SK-N-SH (cell line): ENCODE measurements around the gene RABGAP1L. TPM values are rescaled to one million over a fixed set of nuclear protein-coding genes. Genes with fewer than 3 reads are reported as not detected.

Experiments used
- CTCF ChIA-PET: fragments of 300-600, 350-600 bp; formaldehyde crosslinking; extraction: SDS; loops from one replicate; lab custom pipeline; 2021; lab: Yijun Ruan, JAX
- POLR2A ChIA-PET: fragments of 350-600 bp; sonication (Branson Sonifier 250); formaldehyde crosslinking; extraction: SDS; loops from one replicate; lab custom pipeline; 2020; ENCODE audit warnings: antibody characterized with exemption, inconsistent platforms; lab: Yijun Ruan, JAX
- DNase-seq: peaks from one replicate; pipeline ENCODE4 v3.0.0; 2012
- H2AFZ ChIP-seq: fragments of 200-600 bp; sonication (generic); 2 replicates; pipeline ENCODE4 v1.8.1; 2016; ENCODE audit warnings: antibody characterized with exemption, mild to moderate bottlenecking, low read depth
- H3F3A ChIP-seq: fragments of 200-600 bp; sonication (generic); replicated peaks from 2 replicates; pipeline ENCODE3; 2016; ENCODE audit warnings: antibody characterized with exemption, mild to moderate bottlenecking; ENCODE audit not compliant: insufficient read depth
- H3K27ac ChIP-seq, 2 experiments: fragments of 200-500 bp in 1 of 2; fragments of 200-600 bp in 1 of 2; sonication (Bioruptor generic) in 1 of 2; sonication (generic), shearing (Covaris generic) in 1 of 2; 2 replicates each; pipeline versions ENCODE4 v1.5.1 to v1.6.1; 2014 to 2016; ENCODE audit warnings: low read depth in 2 of 2, inconsistent platforms in 1 of 2, low read length in 1 of 2, mild to moderate bottlenecking in 1 of 2, mixed read lengths in 1 of 2
- H3K27me3 ChIP-seq: fragments of 200-600 bp; sonication (generic), shearing (Covaris generic); 2 replicates; pipeline ENCODE4 v1.6.1; 2016; ENCODE audit warnings: mixed run types; ENCODE audit not compliant: insufficient read depth
- H3K36me3 ChIP-seq, 2 experiments: fragments of 200-500 bp in 1 of 2; fragments of 200-600 bp in 1 of 2; sonication (Bioruptor generic) in 1 of 2; sonication (generic) in 1 of 2; replicated peaks in 1 of 2; 2 replicates each; pipeline versions ENCODE3 to v1.5.1; 2014 to 2016; ENCODE audit warnings: low read length in 1 of 2, mild to moderate bottlenecking in 1 of 2; ENCODE audit not compliant: insufficient read depth in 2 of 2, control insufficient read depth in 1 of 2
- H3K4me1 ChIP-seq, 2 experiments: fragments of 200-500 bp in 1 of 2; fragments of 200-600 bp in 1 of 2; sonication (Bioruptor generic) in 1 of 2; sonication (generic), shearing (Covaris generic) in 1 of 2; 2 replicates each; pipeline versions ENCODE4 v1.5.1 to v1.6.1; 2014 to 2016; ENCODE audit warnings: low read depth in 1 of 2, low read length in 1 of 2, mixed run types in 1 of 2; ENCODE audit not compliant: insufficient read depth in 2 of 2, control insufficient read depth in 1 of 2
- H3K4me2 ChIP-seq: fragments of 200-600 bp; sonication (generic), shearing (Covaris generic); 2 replicates; pipeline ENCODE4 v1.6.1; 2017; ENCODE audit warnings: mixed run types
- H3K4me3 ChIP-seq, 2 experiments: fragments of 200-500 bp in 1 of 2; fragments of 200-600 bp in 1 of 2; sonication (Bioruptor generic) in 1 of 2; sonication (generic), shearing (Covaris generic) in 1 of 2; 2 replicates each; pipeline versions ENCODE4 v1.5.1 to v1.8.1; 2014 to 2016; ENCODE audit warnings: low read depth in 2 of 2, inconsistent platforms in 1 of 2, low read length in 1 of 2, mild to moderate bottlenecking in 1 of 2, mixed read lengths in 1 of 2, moderate library complexity in 1 of 2
- H3K79me2 ChIP-seq: fragments of 200-600 bp; sonication (generic); 2 replicates; pipeline ENCODE4 v1.8.1; 2017; ENCODE audit warnings: mild to moderate bottlenecking; ENCODE audit not compliant: insufficient read depth
- H3K9ac ChIP-seq: fragments of 200-600 bp; sonication (generic); 2 replicates; pipeline ENCODE4 v1.6.1; 2017; ENCODE audit warnings: mixed run types
- H3K9me2 ChIP-seq: fragments of 200-600 bp; sonication (generic); 2 replicates; pipeline ENCODE4 v1.6.1; 2017; ENCODE audit warnings: mixed run types
- H3K9me3 ChIP-seq: fragments of 200-600 bp; sonication (generic); 2 replicates; pipeline ENCODE4 v1.6.1; 2017; ENCODE audit warnings: mixed run types, mild to moderate bottlenecking, moderate library complexity
- H4K20me1 ChIP-seq: fragments of 200-600 bp; sonication (generic); 2 replicates; pipeline ENCODE4 v1.6.1; 2017; ENCODE audit warnings: mild to moderate bottlenecking, mixed run types; ENCODE audit not compliant: insufficient read depth
- CHD2 ChIP-seq: fragments of 150-350 bp; IDR thresholded peaks from 2 replicates; pipeline ENCODE4 v1.6.1; 2018; ENCODE audit warnings: low read length; ENCODE audit not compliant: partially characterized antibody
- ELF1 ChIP-seq: IDR thresholded peaks from 2 replicates; pipeline ENCODE4 v1.4.0; 2012
- EP300 ChIP-seq, 2 experiments: IDR thresholded peaks; 2 replicates each; pipeline versions ENCODE4 v1.4.0 to v1.6.1; 2012; ENCODE audit warnings: borderline replicate concordance in 1 of 2, low read depth in 1 of 2, low read length in 1 of 2
- FOSL2 ChIP-seq: IDR thresholded peaks from 2 replicates; pipeline ENCODE4 v1.4.0; 2012; ENCODE audit warnings: low read depth, mild to moderate bottlenecking, moderate library complexity, borderline replicate concordance
- FOXJ3 ChIP-seq: sonication (generic); formaldehyde crosslinking; IDR thresholded peaks from 2 replicates; pipeline ENCODE4 v1.5.1; 2020; ENCODE audit warnings: mild to moderate bottlenecking, missing genetic modification reagents
- NFIC ChIP-seq: IDR thresholded peaks from 2 replicates; pipeline ENCODE4 v1.4.0; 2012; ENCODE audit warnings: borderline replicate concordance
- RAD21 ChIP-seq: IDR thresholded peaks from 2 replicates; pipeline ENCODE4 v1.6.1; 2012; ENCODE audit warnings: mild to moderate bottlenecking, low read length
- SIN3A ChIP-seq: IDR thresholded peaks from 2 replicates; pipeline ENCODE4 v1.6.1; 2012; ENCODE audit warnings: low read depth, mild to moderate bottlenecking, low read length, moderate library complexity, borderline replicate concordance
- TAF1 ChIP-seq: IDR thresholded peaks from 2 replicates; pipeline ENCODE4 v1.6.1; 2012; ENCODE audit warnings: low read depth, mild to moderate bottlenecking, low read length, moderate library complexity, borderline replicate concordance
- YY1 ChIP-seq: IDR thresholded peaks from 2 replicates; pipeline ENCODE4 v1.4.0; 2012; ENCODE audit warnings: low read depth, mild to moderate bottlenecking
- WGBS: methylation state at CpG from one replicate; pipeline ENCODE4 v1.1.6; 2017; ENCODE audit warnings: low lambda C conversion rate; 5-methylcytosine and 5-hydroxymethylcytosine counted together
- polyA plus RNA-seq, 3 experiments: library from polyadenylated mRNA; depleted of rRNA; stranded (reverse); fragments of >200 nt; gene quantifications; 2 replicates each; pipeline ENCODE4 v1.2.3, GENCODE V29; 2012
- TF ChIP-seq, protein P1 (sequence below): fragments of 150-350 bp; IDR thresholded peaks from 2 replicates; pipeline ENCODE4 v1.6.1; 2016; ENCODE audit warnings: mild to moderate bottlenecking, low read depth, low read length
- TF ChIP-seq, protein P2 (sequence below): IDR thresholded peaks from 2 replicates; pipeline ENCODE4 v1.4.0; 2012; ENCODE audit warnings: low read depth
- TF ChIP-seq, protein P3 (sequence below): fragments of 200-600 bp; sonication (generic); IDR thresholded peaks from 2 replicates; pipeline ENCODE4 v1.6.1; 2017; ENCODE audit warnings: antibody characterized with exemption, mild to moderate bottlenecking, moderate library complexity

The RABGAP1L gene
- polyA plus RNA-seq, 1 of the 3 experiments (the other 2 are of a cell fraction) = 7.2 TPM

DNA sequence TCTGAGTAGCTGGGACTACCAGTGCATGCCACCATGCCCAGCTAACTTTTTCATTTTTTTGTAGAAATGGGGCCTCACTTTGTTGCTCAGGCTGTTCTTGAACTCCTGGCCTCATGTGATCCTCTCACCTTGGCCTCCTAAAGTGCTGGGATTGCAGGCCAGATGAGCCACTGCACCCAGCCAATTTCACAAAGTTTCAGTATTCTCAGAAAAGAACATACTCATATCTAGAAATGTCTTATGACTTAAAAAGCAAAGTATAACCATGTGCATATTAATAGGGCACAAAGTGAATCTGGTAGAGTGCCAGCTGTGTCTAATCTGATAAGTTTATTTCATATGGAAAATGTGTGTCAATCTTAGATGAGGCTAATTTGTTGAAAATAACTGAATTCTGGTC lies 752.9 kb downstream of the RABGAP1L start (continued):
- TF ChIP-seq, protein P1, sequence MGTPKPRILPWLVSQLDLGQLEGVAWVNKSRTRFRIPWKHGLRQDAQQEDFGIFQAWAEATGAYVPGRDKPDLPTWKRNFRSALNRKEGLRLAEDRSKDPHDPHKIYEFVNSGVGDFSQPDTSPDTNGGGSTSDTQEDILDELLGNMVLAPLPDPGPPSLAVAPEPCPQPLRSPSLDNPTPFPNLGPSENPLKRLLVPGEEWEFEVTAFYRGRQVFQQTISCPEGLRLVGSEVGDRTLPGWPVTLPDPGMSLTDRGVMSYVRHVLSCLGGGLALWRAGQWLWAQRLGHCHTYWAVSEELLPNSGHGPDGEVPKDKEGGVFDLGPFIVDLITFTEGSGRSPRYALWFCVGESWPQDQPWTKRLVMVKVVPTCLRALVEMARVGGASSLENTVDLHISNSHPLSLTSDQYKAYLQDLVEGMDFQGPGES = no peak
- TF ChIP-seq EP300 (IDR thresholded peaks at IDR 0.05; ENCODE audit: borderline replicate concordance in 1 of 2, low read depth in 1 of 2, low read length in 1 of 2) = no peak
- TF ChIP-seq, all 33 proteins: peak for 0

DNA sequence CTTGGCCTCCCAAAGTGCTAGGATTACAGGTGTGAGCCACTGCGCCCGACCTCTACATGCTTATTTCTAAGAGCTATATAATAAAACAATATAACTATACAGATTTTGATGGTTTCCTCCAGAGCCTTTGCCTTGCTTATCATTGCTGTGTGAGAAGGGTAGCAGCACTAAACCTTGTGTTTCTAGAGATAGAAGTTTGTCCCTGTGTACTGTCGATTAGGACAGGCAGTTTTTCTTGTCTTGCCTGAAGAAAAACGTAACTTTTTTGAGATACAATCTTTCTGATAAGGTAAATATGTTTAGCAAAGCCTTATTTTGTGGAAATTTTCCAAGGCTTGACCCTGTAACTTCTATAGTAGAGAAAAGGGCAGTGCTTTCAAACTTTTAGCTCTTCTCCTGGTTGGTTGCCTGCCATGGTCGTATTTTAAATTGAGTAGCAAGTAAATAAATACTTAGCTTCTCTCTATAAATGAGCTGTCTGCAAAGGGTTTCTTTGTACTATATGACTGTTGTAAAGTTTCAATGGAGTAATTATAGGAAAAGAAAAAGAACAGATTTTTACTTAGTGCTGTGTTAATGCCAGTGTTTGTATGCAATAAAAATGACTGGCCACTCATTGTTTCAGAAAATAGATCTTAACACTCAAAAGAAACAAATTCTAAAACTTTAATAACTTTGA lies 754.0 kb downstream of the RABGAP1L start:
- no peaks in the 10 kb centered on the region for H3K9me3 ChIP-seq
- H2AFZ ChIP-seq = no peak overlapping the region
- no peaks in the 10 kb centered on the region for H3K9me2 ChIP-seq
- H3K4me2 ChIP-seq = no peak overlapping the region
- CTCF ChIA-PET = interaction anchor here (1.0 kb wide), 1 partner anchor 212 kb away, joined by 3 read pairs; no protein-coding TSS in a partner anchor
- H4K20me1 ChIP-seq = no peaks in the 10 kb centered on the region
- no peak overlapping the region for H3K4me3 ChIP-seq
- no peak overlapping the region for H3K27ac ChIP-seq
- H3K27me3 ChIP-seq = no peaks in the 10 kb centered on the region
- no peaks in the 10 kb centered on the region for H3K4me1 ChIP-seq
- H3F3A ChIP-seq = no peaks in the 10 kb centered on the region
- 61% methylated on average over 5 of the region's 5 CpGs for WGBS
- POLR2A ChIA-PET = no interaction called here
- no peak overlapping the region for H3K9ac ChIP-seq
- no peaks in the 10 kb centered on the region for H3K79me2 ChIP-seq
- no peak for TF ChIP-seq SIN3A
- no peak for TF ChIP-seq FOSL2
- TF ChIP-seq FOXJ3 = no peak
- no peak for TF ChIP-seq YY1
- TF ChIP-seq ELF1 = no peak
- no peak for TF ChIP-seq NFIC
- TF ChIP-seq, protein P2, sequence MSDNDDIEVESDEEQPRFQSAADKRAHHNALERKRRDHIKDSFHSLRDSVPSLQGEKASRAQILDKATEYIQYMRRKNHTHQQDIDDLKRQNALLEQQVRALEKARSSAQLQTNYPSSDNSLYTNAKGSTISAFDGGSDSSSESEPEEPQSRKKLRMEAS = no peak
- TF ChIP-seq, protein P3, sequence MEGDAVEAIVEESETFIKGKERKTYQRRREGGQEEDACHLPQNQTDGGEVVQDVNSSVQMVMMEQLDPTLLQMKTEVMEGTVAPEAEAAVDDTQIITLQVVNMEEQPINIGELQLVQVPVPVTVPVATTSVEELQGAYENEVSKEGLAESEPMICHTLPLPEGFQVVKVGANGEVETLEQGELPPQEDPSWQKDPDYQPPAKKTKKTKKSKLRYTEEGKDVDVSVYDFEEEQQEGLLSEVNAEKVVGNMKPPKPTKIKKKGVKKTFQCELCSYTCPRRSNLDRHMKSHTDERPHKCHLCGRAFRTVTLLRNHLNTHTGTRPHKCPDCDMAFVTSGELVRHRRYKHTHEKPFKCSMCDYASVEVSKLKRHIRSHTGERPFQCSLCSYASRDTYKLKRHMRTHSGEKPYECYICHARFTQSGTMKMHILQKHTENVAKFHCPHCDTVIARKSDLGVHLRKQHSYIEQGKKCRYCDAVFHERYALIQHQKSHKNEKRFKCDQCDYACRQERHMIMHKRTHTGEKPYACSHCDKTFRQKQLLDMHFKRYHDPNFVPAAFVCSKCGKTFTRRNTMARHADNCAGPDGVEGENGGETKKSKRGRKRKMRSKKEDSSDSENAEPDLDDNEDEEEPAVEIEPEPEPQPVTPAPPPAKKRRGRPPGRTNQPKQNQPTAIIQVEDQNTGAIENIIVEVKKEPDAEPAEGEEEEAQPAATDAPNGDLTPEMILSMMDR = no peak
- TF ChIP-seq EP300 (IDR thresholded peaks at IDR 0.05; ENCODE audit: borderline replicate concordance in 1 of 2, low read depth in 1 of 2, low read length in 1 of 2) = no peak
- TF ChIP-seq RAD21 = no peak
- TF ChIP-seq CHD2 = no peak
- no peak for TF ChIP-seq TAF1
- DNase-seq = no peak
- H3K36me3 ChIP-seq = no peaks in the 10 kb centered on the region
